Head of caudate nucleus (tissue), 42 donors: ENCODE results near the gene GANC.
A peak's percentile ranks its signal among the peaks of the same experiment; 100 is the strongest.

ENCODE experiments used
- DNase-seq, 42 donors: peaks; one replicate each; pipeline versions ENCODE4 v3.0.0 to v3.0.0-alpha.2; 2020 to 2021; ENCODE audit warnings: mixed read lengths in 7 of 42
- intact Hi-C: fragments of 100-400 bp; cut with DNase I; formaldehyde crosslinking; loops from one replicate; pipeline ENCODE4 v1.15.0; 2022

GANC gene

DNA sequence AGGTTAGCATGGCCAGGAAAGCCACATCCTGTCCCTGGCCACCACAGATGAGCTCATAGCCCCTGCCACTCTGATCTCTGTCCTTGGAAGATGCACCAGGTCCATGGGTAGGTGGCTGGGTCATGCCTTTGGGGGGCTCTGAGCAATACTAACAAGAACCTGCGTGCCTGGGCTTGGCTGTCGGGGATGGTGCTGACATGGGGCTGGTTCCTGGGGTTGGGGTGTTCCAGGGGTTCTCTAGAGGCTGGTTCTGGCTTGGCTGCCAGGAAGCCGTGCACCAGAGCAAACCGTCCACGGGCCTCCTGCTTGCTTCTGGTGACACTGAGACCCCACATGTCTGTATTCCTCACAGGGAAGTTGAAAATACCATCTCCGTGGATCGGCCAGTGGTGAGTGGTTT is 130.4 kb downstream of the GANC start:
- no peak for DNase-seq
- intact Hi-C loops, result loop anchor here (10.0 kb wide), 1 partner anchor 119 kb away; no protein-coding TSS in a partner anchor

DNA sequence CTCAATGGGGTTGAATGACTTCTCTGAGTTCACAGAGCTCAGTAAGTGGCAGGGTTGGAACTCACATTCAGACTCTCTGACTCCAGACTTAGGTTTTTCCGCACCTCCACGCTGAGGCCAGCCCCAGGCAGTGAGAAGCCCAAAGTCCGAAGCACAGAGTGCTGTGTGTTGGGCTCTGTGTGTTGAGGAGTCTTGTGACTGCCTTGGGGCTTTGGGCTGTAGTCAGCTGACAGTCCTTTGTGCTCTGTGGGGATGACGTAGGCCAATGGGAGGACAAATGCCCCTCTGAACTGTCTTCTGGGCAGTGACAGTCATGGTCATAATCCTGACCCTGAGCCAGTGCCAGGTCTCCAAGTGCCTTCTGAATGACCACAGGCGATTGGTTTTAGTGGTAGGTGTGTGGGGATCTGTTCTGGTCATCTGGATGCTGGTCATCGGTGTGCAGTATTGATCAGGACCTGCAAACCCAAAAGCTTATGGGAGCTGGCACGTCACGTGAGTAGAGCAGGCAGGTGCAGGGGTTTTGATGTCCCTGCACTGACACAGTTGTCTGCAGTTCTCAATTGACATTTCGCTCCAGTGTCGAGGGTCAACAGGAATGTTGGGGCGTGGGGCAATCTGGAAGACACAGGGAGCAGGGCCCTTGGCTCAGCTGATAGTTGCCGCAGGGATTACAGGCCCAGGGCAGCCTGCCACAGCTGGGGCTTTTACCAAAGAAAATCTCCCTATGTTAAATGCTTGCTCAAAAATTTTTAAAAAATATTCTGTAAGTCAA is 131.6 kb downstream of the GANC start:
- DNase-seq, result peak; percentile 61 to 98 (median 90)

DNA sequence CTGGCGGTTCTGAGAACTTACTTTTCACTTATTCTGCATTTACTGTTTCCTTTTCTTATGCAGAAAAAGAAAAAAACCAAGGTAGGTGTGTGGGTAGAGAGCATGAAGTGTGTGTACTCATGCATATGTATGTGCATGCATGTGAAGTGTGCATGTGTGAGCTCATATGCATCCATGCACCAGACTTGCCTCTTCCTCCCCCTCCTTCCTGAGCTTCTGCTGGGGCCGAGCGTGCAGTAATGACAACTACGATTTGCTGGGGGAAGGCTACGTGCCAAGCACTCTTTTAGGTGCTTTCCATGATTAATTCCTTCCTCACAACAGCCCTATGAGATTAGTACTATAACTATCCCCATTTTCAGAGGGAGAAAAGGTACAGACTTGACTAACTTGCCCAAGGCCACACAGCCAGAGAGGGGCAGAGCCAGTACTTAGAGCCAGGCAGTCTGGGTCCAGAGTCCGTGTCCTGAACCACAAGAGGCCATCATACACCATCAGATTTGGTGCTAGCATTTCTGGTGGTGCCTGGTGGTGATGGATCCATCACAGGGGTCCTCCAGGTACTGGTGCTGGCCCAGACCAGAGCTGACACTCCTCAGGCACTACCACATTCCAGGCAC is 133.0 kb downstream of the GANC start:
- intact Hi-C loops, result loop anchor here (10.0 kb wide), 1 partner anchor 121 kb away; no protein-coding TSS in a partner anchor
- DNase-seq, result peak in 17 of 42 donors; percentile 12 to 63 (median 39)

More for the DNA sequence above, 131.6 kb downstream of the GANC start:
- intact Hi-C loops, result loop anchor here (10.0 kb wide), 1 partner anchor 120 kb away; no protein-coding TSS in a partner anchor
